C4-2B (cell line): Measurements from ENCODE around the gene NCOA7.

ENCODE experiments used
- H3K27ac ChIP-seq: fragments of 450-650 bp; 2 replicates; pipeline ENCODE4 v1.5.1; 2017
- CTCF ChIP-seq: fragments of 450-650 bp; conservative IDR thresholded peaks from 2 replicates; pipeline ENCODE4 v1.5.1; 2017; ENCODE audit warnings: mild to moderate bottlenecking
- ZFX ChIP-seq: fragments of 450-650 bp; IDR thresholded peaks from 2 replicates; pipeline ENCODE4 v1.6.1; 2017

Gene NCOA7

DNA sequence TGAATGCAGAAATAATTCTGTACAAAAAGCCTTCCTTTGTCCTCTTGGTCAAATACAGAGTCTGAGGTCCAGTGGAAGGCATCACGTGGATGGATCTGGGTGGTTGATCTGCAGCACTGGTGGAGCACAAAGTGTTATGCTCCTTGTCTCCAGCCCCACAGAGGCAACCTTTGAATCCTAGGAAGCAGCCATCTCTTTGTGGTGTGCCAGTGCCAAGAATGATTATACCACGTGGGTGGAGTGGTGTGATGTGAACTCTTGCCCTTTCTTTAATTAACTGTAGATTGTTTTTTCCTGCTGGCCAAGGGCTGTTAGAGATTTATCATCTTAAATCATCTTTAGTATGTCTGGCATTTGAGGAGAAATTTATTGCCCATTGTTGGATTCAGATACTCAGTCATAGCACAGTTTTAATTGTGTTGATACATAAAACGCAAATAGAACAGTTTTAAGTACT, 31.1 kb downstream of the NCOA7 start:
- TF ChIP-seq CTCF (no peak), ZFX (no peak)
- peak overlapping the region; percentile 30; the same call in 1 of the 2 replicates for H3K27ac ChIP-seq

- H3K27ac ChIP-seq: no peak overlapping the region
- TF ChIP-seq ZFX: no peak
- TF ChIP-seq CTCF: no peak
Measured at GRCh38 chr6:125823180-125823579, 32.4 kb downstream of the NCOA7 start.

DNA sequence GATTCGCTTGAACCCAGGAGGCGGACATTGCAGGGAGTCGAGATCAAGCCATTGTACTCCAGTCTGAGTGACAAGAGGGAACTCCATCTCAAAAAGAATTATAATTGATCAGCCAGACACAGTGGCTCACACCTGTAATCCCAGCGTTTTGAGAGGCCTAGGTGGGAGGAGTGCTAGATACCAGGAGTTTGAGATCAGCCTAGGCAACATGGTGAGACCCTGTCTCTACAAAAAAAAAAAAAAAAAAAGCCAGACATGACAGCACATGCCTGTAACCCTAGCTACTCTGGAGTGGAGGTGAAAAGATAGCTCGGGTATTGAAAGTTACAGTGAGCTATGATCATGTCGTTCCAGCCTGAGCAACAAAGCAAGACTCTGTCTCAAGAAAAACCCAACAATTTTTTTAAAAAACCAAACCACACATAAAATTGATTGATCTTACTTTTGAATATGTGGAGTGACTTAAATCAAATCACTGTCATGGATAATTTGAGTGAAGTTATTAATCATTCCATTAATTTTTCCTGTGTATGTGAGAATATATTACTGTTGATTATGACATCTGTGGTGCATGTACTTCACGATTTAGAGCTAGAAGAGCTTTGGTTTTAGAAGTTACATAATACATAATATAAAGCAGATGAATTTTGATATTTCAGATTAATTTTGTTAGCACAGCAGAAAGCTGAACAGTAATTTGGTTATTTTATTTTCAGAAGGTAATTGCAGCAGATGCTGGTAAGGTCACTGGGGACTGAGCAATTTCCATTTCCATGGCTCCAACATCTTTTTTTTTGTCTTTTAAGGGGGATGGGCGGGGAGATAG, 34.4 kb downstream of the NCOA7 start:
- TF ChIP-seq ZFX: no peak
- TF ChIP-seq CTCF: no peak
- H3K27ac ChIP-seq: peak overlapping the region; percentile 20; the same call in 1 of the 2 replicates

DNA sequence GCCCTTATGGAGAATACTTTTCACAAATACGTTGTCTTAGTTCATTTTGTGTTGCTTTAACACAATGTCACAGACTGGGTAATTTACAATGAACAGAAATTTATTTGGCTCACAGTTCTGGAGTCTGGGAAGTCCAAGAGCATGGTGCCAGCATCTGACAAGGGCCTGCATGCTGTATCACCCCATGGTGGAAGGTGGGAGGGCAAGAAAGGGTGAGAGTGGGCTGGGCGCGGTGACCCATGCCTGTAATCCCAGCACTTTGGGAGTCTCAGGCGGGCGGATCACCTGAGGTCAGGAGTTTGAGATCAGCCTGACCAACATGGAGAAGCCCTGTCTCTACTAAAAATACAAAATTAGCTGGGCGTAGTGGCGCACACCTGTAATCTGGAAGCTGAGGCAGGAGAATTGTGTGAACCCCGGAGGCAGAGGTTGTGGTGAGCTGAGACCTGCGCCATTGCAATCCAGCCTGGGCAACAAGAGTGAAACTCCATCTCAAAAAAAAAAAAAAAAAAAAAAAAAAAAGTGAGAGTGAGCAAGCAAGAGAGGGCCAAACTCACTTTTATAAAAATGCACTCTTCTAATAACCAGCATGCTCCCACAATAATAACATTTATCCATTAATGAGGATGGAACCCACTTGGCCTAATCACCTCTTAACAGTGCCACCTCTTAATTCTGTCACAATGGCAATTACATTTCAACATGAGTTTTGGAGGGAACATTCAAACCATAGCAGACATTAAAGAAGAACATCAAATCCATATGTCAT, 36.1 kb downstream of the NCOA7 start:
- no peak overlapping the region for H3K27ac ChIP-seq
- no peak for TF ChIP-seq CTCF
- TF ChIP-seq ZFX: no peak

DNA sequence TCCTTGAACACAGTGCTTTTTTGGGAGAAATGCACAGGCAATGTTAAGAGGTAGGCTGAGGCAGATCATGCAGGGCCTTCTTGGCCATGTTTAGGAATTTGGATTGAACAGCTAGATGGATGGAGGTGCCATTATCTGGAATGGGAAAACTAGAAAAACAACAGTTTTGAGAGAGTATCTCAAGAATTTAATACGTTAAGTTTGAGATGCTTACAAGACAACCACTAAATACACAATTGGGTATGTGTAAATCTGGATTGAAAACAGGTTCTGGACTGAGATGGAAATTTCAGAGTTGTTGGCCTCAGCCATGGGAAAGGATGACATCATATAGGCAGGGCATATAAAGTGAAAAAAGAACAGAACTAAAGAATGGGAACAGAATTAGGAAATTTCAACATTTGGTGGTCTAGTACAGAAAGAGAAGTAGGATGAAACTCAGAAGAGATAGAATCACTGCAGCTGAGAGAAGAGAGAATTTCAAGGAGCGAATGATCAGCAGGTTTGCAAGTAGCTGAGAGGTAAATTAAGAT, 37.1 kb downstream of the NCOA7 start:
- TF ChIP-seq CTCF (no peak), ZFX (no peak)
- H3K27ac ChIP-seq: no peak overlapping the region

DNA sequence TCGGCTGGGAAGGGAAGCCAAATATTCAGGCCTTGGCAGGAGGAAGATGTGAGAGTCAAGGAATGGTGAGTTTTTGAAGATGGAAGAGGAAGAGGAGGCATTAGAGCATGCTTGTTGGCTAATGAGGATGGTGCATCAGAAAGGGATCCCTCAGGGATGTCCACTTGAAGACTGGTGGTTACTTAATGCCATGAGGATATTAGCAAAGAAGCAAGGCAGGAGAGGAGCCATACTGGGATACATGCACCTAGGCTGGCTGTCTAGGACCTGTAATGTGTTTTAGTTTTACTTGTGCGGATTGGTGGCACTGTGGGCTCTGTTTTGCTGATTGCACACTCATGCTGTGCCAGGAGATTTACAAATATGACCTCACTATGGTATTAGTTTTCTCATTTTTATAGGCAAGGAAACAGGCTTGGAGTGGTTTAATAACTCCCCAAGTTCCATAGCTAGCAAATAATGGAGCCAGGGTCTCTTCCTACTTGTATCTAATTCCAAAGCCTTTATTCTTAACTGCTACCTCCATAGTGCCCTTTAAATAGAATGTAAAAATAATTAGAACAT, 37.8 kb downstream of the NCOA7 start:
- TF ChIP-seq ZFX: no peak
- TF ChIP-seq CTCF: no peak
- H3K27ac ChIP-seq: no peak overlapping the region
